ENCODE measurements around the gene PLOD3.

- no peak for TF ChIP-seq NR3C1 (CRISPR knock-in tag; conservative IDR thresholded peaks at IDR 0.05; ENCODE audit: low read depth)
- no peak for TF ChIP-seq ATF6 (CRISPR knock-in tag; IDR thresholded peaks at IDR 0.05)
Measured at GRCh38 chr7:101240226-101241014, 23.0 kb upstream of the PLOD3 start.

Data from WTC11 (cell line).